HepG2 (cell line): Measurements from ENCODE around the gene METRN. TPM values are rescaled to one million over a fixed set of nuclear protein-coding genes. Genes with fewer than 3 reads are reported as not detected.

Source experiments
- AGO2 ChIP-seq: fragments of 200-400 bp; formaldehyde crosslinking; optimal IDR thresholded peaks from 2 replicates; pipeline ENCODE3; 2017; ENCODE audit warnings: mild to moderate bottlenecking, low read depth, low read length, moderate library complexity
- AKAP8 ChIP-seq: sonication (generic); formaldehyde crosslinking; IDR thresholded peaks from 2 replicates; pipeline ENCODE4 v1.5.1; 2020; ENCODE audit warnings: mild to moderate bottlenecking, missing genetic modification reagents
- ATF1 ChIP-seq: IDR thresholded peaks from 2 replicates; pipeline ENCODE4 v1.6.1; 2016; ENCODE audit warnings: mild to moderate bottlenecking, control low read depth
- BRF2 ChIP-seq: sonication (generic); formaldehyde crosslinking; IDR thresholded peaks from 2 replicates; pipeline ENCODE4 v1.8.1; 2022; ENCODE audit warnings: mild to moderate bottlenecking, missing genetic modification reagents
- DMTF1 ChIP-seq: sonication (generic); formaldehyde crosslinking; IDR thresholded peaks from 2 replicates; pipeline ENCODE4 v1.4.0; 2020; ENCODE audit warnings: mild to moderate bottlenecking, missing genetic modification reagents
- ELF3 ChIP-seq: IDR thresholded peaks from 2 replicates; pipeline ENCODE4 v1.6.1; 2016; ENCODE audit warnings: missing genetic modification reagents, missing compliant biosample characterization
- GABPB1 ChIP-seq: IDR thresholded peaks from 2 replicates; pipeline ENCODE4 v1.6.1; 2016; ENCODE audit warnings: mild to moderate bottlenecking, missing genetic modification reagents, moderate library complexity, missing compliant biosample characterization
- HDAC2 ChIP-seq: sonication (generic); formaldehyde crosslinking; IDR thresholded peaks from 2 replicates; pipeline ENCODE4 v1.4.0; 2020; ENCODE audit warnings: missing genetic modification reagents
- JDP2 ChIP-seq: sonication (generic); formaldehyde crosslinking; IDR thresholded peaks from 2 replicates; pipeline ENCODE4 v1.8.1; 2022; ENCODE audit warnings: missing genetic modification reagents, borderline replicate concordance
- KDM5A ChIP-seq: fragments of 200-600 bp; sonication (generic); IDR thresholded peaks from 2 replicates; pipeline ENCODE4 v1.7.0; 2018; ENCODE audit warnings: antibody characterized with exemption, mild to moderate bottlenecking, low read length, borderline replicate concordance
- KLF11 ChIP-seq: IDR thresholded peaks from 2 replicates; pipeline ENCODE4 v1.6.1; 2016; ENCODE audit warnings: missing compliant biosample characterization
- MEIS2 ChIP-seq: sonication (generic); formaldehyde crosslinking; IDR thresholded peaks from 2 replicates; pipeline ENCODE4 v1.9.0; 2021; ENCODE audit warnings: mild to moderate bottlenecking, missing genetic modification reagents
- MTA3 ChIP-seq: sonication (generic); formaldehyde crosslinking; IDR thresholded peaks from 2 replicates; pipeline ENCODE4 v1.4.0; 2020; ENCODE audit warnings: missing genetic modification reagents
- NR2F2 ChIP-seq: IDR thresholded peaks from 2 replicates; pipeline ENCODE4 v1.6.1; 2012; ENCODE audit warnings: low read depth, inconsistent platforms, borderline replicate concordance
- POGZ ChIP-seq: sonication (generic); formaldehyde crosslinking; IDR thresholded peaks from 2 replicates; pipeline ENCODE4 v1.4.0; 2020; ENCODE audit warnings: mild to moderate bottlenecking, missing genetic modification reagents
- SKI ChIP-seq: fragments of 450-650 bp; IDR thresholded peaks from one replicate; pipeline ENCODE4 v1.6.1; 2018; ENCODE audit warnings: mild to moderate bottlenecking; ENCODE audit not compliant: partially characterized antibody
- SNAPC2 ChIP-seq: sonication (generic); formaldehyde crosslinking; IDR thresholded peaks from 2 replicates; pipeline ENCODE4 v1.8.1; 2022; ENCODE audit warnings: mild to moderate bottlenecking, missing genetic modification reagents
- TP53 ChIP-seq: sonication (generic); formaldehyde crosslinking; conservative IDR thresholded peaks from 2 replicates; pipeline ENCODE4 v1.4.0; 2020; ENCODE audit warnings: missing genetic modification reagents
- ZC3H4 ChIP-seq: sonication (generic); formaldehyde crosslinking; IDR thresholded peaks from 2 replicates; pipeline ENCODE4 v1.4.0; 2020; ENCODE audit warnings: missing genetic modification reagents, borderline replicate concordance
- ZFP1 ChIP-seq: IDR thresholded peaks from 2 replicates; pipeline ENCODE4 v1.6.1; 2016
- ZFY ChIP-seq: sonication (generic); formaldehyde crosslinking; IDR thresholded peaks from 2 replicates; pipeline ENCODE4 v1.4.0; 2020; ENCODE audit warnings: missing genetic modification reagents
- ZKSCAN8 ChIP-seq: IDR thresholded peaks from 2 replicates; pipeline ENCODE4 v1.6.1; 2016; ENCODE audit warnings: borderline replicate concordance, missing genetic modification reagents, missing compliant biosample characterization
- ZNF569 ChIP-seq: sonication (generic); formaldehyde crosslinking; IDR thresholded peaks from 2 replicates; pipeline ENCODE4 v1.5.0; 2020; ENCODE audit warnings: mild to moderate bottlenecking, missing genetic modification reagents, moderate library complexity, borderline replicate concordance
- ZNF616 ChIP-seq: sonication (generic); formaldehyde crosslinking; IDR thresholded peaks from 2 replicates; pipeline ENCODE4 v1.5.0; 2020; ENCODE audit warnings: low read depth, mild to moderate bottlenecking, missing genetic modification reagents
- ZNF629 ChIP-seq: sonication (generic); formaldehyde crosslinking; conservative IDR thresholded peaks from 2 replicates; pipeline ENCODE4 v1.5.0; 2020; ENCODE audit warnings: missing genetic modification reagents
- polyA plus RNA-seq, 8 experiments: library from polyadenylated mRNA; depleted of rRNA in 3 of 8; stranded (reverse) in 7 of 8; unstranded in 1 of 8; fragments of >200 nt; fragmentation: Illumina TruSeq in 4 of 8; extraction: Trizol in 4 of 8; gene quantifications; 2 replicates each; pipeline versions ENCODE4 v1.2.1 to v1.2.3, GENCODE V29; 2011 to 2016; ENCODE audit warnings: low read depth in 4 of 8, missing spikeins in 1 of 8, mixed read lengths in 1 of 8; ENCODE audit not compliant: insufficient read depth in 1 of 8
- total RNA-seq, 5 experiments: library from RNA; depleted of rRNA; stranded (reverse); fragments of >200 nt; fragmentation: Illumina TruSeq; extraction: Trizol; gene quantifications; 2 replicates each; pipeline ENCODE4 v1.2.3, GENCODE V29; 2016; ENCODE audit warnings: low read depth in 1 of 5
- TF ChIP-seq, protein P1 (sequence below): sonication (generic); formaldehyde crosslinking; IDR thresholded peaks from 2 replicates; pipeline ENCODE4 v1.4.0; 2020; ENCODE audit warnings: missing genetic modification reagents
- TF ChIP-seq, protein P2 (sequence below): sonication (generic); formaldehyde crosslinking; IDR thresholded peaks from 2 replicates; pipeline ENCODE4 v1.8.1; 2023; ENCODE audit warnings: missing genetic modification reagents, mild to moderate bottlenecking, borderline replicate concordance

Gene METRN
- total and polyA plus RNA-seq, 2 of the 13 experiments (the other 11 are each of a cell fraction or from before 2014, with no cell fraction given) = 25.5 to 46.1 TPM

DNA sequence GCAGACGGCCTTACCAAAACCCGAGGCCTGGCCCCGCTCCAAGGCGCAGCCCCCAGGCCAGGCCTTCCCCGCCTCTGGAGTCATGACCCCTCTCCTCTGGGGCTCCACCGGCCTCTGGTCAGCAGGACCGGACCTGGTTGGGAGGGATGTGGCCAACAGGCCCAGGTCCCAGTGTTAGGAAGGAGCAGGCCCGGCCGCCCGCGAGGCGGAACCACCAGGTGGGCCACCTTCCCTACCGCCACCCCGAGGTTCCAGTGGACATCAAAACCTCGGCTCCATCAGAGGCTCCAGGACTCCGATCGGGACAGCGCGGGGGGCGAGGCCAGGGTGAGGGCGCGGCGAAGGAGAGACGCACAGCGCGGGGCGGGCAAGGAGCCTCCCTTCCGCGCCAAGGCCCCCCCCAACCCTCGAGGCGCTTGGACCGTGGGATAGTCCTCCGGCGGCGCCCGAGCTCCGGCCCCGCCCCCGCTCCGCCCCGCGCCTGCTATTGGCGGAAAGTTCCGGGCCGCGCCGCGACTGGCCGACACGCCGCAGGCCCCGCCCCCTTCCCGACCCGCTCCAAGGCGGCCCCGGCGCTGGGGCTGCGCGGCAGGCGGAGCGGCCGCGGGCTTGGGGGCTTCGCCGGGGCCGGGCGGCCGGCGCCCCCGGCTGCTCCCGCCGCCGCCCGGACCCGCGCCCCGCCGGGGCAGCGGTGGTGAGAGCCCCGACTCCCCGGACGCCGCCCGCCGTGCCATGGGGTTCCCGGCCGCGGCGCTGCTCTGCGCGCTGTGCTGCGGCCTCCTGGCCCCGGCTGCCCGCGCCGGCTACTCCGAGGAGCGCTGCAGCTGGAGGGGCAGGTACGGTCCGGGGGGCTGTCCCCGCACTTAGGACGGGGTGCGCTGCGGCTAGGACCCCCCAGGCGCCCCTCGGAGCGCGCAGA lies at the start of gene METRN (continued):
- TF ChIP-seq ZFP1 (CRISPR knock-in tag) (no peak), NR2F2 (no peak), KLF11 (no peak), ZNF629 (CRISPR knock-in tag) (no peak), ZC3H4 (no peak), TP53 (CRISPR knock-in tag) (no peak), AGO2 (peak; percentile 50), SNAPC2 (0 out of 2 replicates have a peak, but pooled peaks have one; percentile 44), KDM5A (no peak), MTA3 (no peak), JDP2 (CRISPR knock-in tag) (no peak), AKAP8 (CRISPR knock-in tag) (no peak), HDAC2 (no peak), GABPB1 (CRISPR knock-in tag) (peak; percentile 54; the same call in 1 of the 2 replicates), ZFY (CRISPR knock-in tag) (peak; percentile 55), ZNF569 (CRISPR knock-in tag) (no peak), ELF3 (CRISPR knock-in tag) (no peak), ZNF616 (no peak), ATF1 (CRISPR knock-in tag) (no peak), SKI (no peak), DMTF1 (CRISPR knock-in tag) (no peak), MEIS2 (CRISPR knock-in tag) (0 out of 2 replicates have a peak, but pooled peaks have one; percentile 13), POGZ (CRISPR knock-in tag) (no peak), ZKSCAN8 (CRISPR knock-in tag) (no peak), BRF2 (CRISPR knock-in tag) (no peak)
- TF ChIP-seq, protein P1, sequence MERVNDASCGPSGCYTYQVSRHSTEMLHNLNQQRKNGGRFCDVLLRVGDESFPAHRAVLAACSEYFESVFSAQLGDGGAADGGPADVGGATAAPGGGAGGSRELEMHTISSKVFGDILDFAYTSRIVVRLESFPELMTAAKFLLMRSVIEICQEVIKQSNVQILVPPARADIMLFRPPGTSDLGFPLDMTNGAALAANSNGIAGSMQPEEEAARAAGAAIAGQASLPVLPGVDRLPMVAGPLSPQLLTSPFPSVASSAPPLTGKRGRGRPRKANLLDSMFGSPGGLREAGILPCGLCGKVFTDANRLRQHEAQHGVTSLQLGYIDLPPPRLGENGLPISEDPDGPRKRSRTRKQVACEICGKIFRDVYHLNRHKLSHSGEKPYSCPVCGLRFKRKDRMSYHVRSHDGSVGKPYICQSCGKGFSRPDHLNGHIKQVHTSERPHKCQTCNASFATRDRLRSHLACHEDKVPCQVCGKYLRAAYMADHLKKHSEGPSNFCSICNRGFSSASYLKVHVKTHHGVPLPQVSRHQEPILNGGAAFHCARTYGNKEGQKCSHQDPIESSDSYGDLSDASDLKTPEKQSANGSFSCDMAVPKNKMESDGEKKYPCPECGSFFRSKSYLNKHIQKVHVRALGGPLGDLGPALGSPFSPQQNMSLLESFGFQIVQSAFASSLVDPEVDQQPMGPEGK (CRISPR knock-in tag) = no peak; the same call in 1 of the 2 replicates
- TF ChIP-seq, protein P2, sequence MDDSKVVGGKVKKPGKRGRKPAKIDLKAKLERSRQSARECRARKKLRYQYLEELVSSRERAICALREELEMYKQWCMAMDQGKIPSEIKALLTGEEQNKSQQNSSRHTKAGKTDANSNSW (CRISPR knock-in tag) = no peak
